Left cardiac atrium (tissue), 4 donors: ENCODE measurements around the gene PABPC1L. TPM values are rescaled to one million over a fixed set of nuclear protein-coding genes. Genes with fewer than 3 reads are reported as not detected.
A peak's percentile ranks its signal among the peaks of the same experiment; 100 is the strongest.
"Not testable (repeated sequence)": the region's sequence is repeated elsewhere in the genome, so short reads cannot be mapped to it uniquely, and the experiment has no call there.

ENCODE experiments used
- ATAC-seq, 2 donors: fragments of 200-7000 bp; cut with Tn5 transposase; one replicate each; pipeline ENCODE4 v1.9.1; 2020; ENCODE audit warnings: mild to moderate bottlenecking in 2 of 2, moderate library complexity in 2 of 2
- DNase-seq: peaks from one replicate; pipeline ENCODE4 v3.0.0-alpha.2; 2020
- intact Hi-C, 2 donors: fragments of 100-400 bp; cut with DNase I; formaldehyde crosslinking; loops; one replicate each; pipeline versions ENCODE4 v1.14.1 to v1.15.1; 2022 to 2023
- long read RNA-seq: library from polyadenylated mRNA; unstranded; transcript quantifications from one replicate; pipeline ENCODE4 v2.0.0, GENCODE V29; 2021
- total RNA-seq, 2 donors: library from RNA; stranded (reverse); fragmentation: NEBNext Ultra II Directional; extraction: Animal tissue kit (Norgen Biotek cat#: 25700); gene quantifications; one replicate each; pipeline ENCODE4 v1.2.1, GENCODE V29; 2021
- donor health status: DM: no; HTN: yes; CAD: no.
- donor health status: DM: no; HTN: yes; CAD: no; lungs with severe emphysema.
- donor health status: DM: yes; HTN: yes; CAD: no.
- donor health status: Dilated cardiomyopathy.

PABPC1L gene
- total RNA-seq, result 1 to 10 TPM; 5.6 to 6.3 TPM
- long read RNA-seq, partial matches to known transcripts, result 0 of 1 reads
- long read RNA-seq, other reads (novel, unspliced or antisense), result 0 of 1 reads

DNA sequence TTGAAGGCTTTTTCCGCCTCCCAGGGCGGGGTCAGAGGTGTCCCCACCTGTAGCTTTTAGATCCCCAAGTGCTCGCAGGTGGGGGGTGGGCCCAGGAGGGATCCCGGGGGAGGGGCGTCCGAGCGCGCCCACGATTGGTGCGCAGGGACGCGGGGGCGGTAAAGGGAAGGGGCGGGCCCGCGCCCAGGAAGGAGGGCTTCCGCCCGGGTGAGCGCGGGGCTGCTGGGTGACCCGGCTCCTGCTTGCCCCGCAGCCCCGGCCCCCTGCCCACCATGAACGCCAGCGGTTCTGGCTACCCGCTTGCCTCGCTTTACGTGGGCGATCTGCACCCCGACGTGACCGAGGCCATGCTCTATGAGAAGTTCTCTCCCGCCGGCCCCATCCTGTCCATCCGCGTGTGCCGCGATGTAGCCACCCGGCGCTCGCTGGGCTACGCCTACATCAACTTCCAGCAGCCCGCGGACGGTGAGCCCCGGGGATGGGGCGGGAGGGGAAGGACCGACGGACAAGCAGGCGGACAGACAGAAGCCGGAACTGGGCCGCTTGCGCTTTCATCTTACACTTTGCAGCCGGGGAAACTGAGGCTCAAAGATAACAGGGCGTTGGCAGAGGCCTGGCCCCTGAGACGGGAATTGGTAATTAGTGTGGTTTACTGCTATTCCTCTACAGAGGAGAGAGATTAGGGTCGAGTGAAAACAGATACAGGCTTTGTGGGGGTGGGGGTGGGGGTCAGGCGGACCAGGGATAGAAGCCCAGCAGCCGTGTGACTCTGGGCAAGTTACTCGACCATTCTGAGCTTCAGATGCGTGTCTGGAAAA, at the start of gene PABPC1L:
TSS of gene PABPC1L (plus strand) at position 189 of the 818 bp plus-strand sequence. CDS start at position 273, 84 bp downstream.
- DNase-seq (peak; percentile 76), ATAC-seq (peak; percentile 95 to 97)
- intact Hi-C loops, result no loop called here

DNA sequence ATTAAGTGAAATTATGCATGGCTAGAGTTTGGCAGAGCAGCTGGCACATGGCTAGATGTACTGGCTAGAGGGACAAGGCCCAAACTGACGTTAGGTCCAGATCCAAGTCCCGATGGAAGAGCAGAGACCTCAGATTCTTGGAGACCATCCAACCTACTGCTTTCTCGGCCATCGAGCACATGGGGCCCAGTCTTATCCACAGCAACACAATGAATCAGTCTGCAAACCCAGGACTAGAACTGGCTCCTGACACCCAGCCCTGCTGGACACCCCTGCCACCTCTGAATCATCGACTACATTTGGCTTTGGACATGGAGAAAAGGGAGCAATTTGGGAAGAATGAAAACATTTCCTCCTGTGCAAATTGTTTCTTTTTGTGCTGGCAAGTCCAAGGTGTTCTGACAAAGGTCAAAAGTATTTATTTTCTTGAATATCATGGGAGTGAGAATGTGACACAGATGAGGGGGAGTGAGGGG, 48.3 kb upstream of the PABPC1L start:
- peak; percentile 41 for DNase-seq
- peak; percentile 85 to 90 for ATAC-seq
- intact Hi-C loops, result loop anchor here in 1 of 2 donors (10.0 kb wide), 1 partner anchor 177 kb away; no protein-coding TSS in a partner anchor

DNA sequence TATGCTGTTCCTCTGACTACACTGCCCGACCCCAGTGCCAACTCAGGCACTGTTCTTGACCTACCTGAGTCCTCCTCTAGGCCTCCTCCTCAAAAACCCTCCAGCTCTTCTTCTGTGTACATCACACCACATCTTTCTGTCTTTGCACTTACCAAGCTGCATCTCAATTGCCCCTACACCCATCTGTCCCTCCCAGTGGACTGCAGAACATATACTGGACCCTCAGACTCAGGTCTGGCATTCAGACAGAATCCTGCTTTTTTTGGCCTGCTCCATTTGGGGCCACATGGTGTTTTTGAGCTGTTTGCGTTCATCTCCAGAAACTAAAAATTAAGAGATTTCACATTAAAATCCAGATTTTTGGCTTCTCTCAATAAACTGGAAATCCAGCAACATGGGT, 47.6 kb upstream of the PABPC1L start:
- DNase-seq (no peak), ATAC-seq (peak in 1 of 2 donors; percentile 22)
- intact Hi-C loops, result loop anchor here in 1 of 2 donors (10.0 kb wide), 1 partner anchor 177 kb away; no protein-coding TSS in a partner anchor

DNA sequence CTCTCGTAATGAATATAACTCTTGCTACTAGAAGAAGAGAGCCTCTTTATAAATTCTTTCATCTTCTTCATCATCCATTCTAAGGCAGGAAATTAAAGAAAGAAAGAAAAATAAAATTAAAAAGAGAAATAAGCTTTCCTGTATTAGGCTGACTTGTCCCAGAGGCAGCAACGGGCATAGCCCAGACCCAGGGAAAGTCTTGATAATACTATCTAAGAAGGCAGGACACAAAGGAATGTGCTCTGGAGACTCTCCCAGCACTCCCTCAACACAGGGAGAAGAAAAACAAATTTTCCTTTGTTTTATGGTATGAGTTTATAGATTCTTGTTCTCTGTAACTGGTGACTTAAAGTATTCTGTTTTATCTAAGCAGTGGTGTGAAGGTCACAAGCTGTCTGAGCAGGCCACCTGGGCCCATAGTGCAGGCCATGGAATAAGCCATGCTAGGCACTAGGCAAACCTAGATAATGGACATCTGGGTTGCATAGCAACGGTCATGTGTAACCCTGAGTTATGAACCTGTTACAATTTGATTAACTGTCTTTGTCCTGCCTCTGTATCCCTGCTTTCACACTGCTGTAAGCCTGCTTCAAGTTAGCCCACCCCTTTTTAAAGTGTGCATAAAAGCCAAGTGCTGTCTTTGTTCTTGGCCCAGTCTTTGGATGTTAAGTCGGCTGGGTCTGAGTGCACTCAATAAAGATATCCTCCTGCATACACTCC, 46.3 kb upstream of the PABPC1L start:
- not testable (repeated sequence) for ATAC-seq, DNase-seq
- intact Hi-C loops, result loop anchor here in 1 of 2 donors (10.0 kb wide), 1 partner anchor 179 kb away; no protein-coding TSS in a partner anchor

DNA sequence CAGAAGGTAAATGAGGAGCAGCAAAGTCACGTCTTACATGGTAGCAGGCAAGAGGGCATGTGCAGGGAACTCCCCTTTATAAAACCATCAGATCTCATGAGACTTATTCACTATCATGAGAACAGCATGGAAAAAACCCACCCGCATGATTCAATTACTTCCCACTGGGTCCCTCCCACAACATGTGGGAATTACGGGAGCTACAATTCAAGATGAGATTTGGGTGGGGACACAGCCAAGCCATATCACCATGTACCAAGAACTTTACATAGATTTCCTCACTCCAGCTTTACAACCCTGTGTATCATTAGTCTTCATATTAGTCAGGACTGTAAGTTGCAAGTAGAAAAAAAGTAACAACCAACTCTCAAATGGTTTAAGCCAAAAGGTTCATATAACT, 45.4 kb upstream of the PABPC1L start:
- DNase-seq, ATAC-seq: not testable (repeated sequence)
- intact Hi-C loops, result loop anchor here in 1 of 2 donors (10.0 kb wide), 1 partner anchor 180 kb away; no protein-coding TSS in a partner anchor

DNA sequence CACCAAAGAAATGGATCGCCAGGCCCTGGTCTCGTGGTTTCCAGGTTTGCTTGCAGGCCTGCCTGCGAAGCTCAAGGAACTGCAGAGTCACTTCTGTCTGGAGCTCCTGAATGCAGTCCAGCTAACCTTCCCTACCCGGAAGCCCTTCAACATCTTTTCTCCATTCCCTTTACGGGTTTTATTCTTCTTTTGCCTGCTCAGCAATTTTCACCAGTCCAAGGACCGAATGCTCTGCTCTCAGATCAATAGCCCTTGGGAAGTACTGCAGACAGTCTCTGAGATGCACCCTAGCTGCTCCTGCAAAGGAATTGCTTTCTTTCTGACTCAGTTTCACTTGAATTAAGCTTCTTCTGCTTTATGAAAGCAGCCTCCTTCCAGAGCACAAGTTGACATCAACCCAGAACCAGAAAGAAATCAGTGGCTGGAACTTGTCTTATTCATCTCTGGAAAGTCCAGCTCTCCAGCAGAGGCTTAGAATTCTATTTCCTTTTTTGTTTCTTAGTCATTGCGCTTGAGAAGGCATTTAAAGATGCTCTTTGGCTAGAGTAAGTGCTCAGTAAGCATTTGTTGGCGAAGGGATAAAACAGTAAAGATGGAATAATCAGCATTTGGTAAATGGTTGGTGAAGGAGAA, 43.0 kb upstream of the PABPC1L start:
- no peak for DNase-seq
- ATAC-seq, result no peak
- intact Hi-C loops, result loop anchor here (2.0 to 10.0 kb wide), 3 partner anchors 120 to 182 kb away; no protein-coding TSS in a partner anchor

DNA sequence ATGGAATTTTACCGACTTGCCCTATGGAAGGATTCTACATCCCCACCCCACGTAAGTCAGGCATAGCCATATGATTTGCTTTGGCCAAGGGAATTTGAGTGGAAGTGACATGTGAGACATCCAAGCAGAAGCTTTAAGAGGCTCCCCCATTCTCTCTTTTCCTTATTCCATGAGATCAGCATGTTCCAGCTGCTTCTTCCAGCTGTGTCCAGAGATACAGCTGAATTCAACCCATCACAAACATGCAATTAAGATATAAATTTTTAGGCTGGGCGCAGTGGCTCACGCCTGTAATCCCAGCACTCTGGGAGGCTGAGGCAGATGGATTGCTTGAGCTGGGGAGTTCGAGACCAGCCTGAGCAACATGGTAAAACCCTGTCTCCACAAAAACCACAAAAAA, 40.4 kb upstream of the PABPC1L start:
- DNase-seq (no peak), ATAC-seq (no peak)
- intact Hi-C loops, result loop anchor here (5.0 to 10.0 kb wide), 2 partner anchors 182 to 185 kb away; no protein-coding TSS in a partner anchor

DNA sequence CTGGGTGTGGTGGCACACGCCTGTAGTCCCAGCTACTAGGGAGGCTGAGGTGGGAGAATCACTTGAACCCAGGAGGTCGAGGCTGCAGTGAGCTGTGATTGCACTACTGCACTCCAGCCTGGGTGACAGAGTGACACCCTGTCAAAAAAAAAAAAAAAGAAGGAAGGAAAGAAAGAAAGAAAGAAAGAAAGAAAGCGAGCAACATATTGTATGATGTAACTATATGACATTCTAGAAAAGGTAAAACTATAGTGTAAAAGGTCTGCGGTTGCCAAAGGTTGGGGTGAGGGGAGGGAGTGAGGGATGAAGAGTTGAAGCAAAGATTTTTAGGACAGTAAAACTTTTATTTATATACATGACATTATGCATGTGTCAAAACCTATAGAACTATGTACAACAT, 27.5 kb upstream of the PABPC1L start:
- ATAC-seq, DNase-seq, intact Hi-C loops: not testable (repeated sequence)

DNA sequence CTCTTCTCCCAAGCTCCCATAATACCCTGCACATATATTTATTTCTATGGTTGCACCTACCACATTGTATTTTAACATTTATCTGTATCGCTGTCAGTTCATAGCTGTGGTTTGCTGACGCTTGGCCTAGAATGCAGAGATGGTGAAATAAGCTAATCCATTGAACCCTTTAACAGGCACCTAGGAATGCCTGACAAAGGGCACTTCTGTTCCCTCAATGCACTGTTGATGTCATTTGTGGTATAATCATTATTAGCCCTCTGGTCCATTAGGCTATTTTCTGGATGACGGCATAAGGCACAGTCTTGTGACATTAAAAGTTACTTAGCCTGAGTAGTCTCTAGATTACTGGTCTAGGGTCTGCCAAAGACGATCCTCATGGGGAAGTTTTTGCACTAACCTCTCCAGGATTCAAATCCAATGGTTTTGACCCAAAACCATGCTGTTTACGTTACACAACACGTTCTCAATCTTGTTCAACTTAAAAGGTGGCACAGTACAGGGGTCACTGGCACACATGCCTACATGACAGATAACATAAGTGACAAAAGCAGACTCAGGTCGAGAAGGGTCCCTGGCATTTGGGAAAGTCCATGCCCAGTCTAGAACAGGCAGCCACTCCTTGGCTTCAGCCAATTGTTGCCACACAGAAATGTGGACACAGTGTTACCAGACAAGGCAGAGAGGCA, 26.5 kb upstream of the PABPC1L start:
- ATAC-seq (no peak), DNase-seq (no peak)
- intact Hi-C loops, result no loop called here

DNA sequence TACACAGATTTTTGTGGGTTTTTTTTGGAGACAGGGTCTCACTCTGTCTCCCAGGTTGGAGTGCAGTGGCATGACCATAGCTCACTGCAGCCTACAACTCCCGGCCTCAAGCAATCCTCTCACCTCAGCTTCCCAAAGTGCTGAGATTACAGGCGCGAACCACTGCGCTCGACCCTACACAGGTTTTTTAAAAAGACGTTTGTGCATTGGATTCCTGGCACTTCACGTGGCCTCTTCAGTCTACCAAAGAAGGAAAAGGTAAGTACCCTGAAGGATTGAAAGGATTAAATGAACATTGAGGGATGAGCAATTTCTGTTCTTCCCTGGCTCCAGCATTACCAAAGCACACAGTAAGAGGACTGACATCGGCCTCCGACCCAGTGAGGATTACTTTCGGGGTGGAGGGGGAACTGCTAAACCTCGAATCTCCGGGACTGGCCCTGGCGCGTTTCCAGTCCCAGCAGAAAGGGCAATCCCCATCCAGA, 24.9 kb upstream of the PABPC1L start:
- intact Hi-C loops, result no loop called here
- peak in 1 of 2 donors; percentile 0 for ATAC-seq
- DNase-seq, result no peak

DNA sequence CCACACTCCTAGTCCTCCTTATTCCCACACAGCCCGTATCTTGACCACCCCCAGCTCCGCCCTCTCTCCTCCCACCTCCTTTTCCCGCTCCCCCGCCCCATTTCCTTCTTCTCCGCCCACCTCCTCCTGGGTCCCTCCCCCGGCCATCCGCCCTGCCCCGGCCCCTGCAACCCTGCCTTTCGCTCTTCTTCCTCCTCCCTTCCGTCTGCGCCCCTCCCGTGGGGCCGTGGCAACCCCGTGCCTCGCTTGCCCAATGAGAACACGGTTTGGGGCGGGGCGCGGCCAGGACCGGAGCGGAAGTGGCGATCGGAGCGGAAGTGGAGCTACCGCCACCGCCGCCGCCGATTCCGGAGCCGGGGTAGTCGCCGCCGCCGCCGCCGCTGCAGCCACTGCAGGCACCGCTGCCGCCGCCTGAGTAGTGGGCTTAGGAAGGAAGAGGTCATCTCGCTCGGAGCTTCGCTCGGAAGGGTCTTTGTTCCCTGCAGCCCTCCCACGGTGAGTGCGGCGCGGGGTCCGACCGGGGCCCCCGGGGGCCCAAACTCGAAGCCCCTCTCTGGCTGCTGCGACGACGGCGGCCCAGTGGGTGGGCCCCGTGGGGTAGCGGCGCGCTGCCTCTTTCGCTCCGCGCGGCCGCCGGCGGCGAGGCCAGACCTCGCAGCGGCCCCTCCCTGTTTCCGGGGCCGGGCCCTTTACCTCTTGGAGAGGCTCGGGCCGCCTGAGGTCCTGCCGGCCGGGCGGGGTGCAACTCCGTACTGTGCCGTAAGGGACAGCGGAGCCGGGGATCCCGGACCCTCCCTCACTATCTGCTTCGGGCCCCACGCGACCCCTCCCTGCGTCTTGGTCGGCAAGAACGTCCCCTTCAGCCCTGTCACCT, 24.2 kb upstream of the PABPC1L start, which contains the start of gene YWHAB:
TSS of gene YWHAB (plus strand) at position 314 of the 874 bp plus-strand sequence. CDS start 15,829 bp downstream, outside the sequence.
- intact Hi-C loops, result no loop called here
- ATAC-seq (peak; percentile 99), DNase-seq (peak; percentile 99)

DNA sequence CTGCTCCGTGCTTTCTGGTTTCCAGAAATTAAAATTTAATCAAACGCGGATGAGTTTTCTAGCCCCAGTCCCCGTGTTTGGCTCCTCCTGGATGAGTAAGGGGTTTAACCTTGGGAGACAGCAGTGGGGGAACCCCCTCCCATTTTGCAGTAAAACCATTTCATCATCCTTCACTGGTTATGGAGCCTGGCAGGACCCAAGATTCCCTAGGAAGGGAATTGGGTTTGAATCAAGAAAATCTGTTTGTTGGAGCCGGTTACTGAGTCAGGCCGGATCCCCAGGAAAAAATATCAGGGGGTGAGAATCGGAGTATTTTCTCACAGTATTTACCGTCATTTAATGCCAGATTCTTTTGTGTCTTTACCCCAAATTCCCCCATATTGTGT, 23.6 kb upstream of the PABPC1L start:
- ATAC-seq (no peak), DNase-seq (no peak)
- intact Hi-C loops, result no loop called here

DNA sequence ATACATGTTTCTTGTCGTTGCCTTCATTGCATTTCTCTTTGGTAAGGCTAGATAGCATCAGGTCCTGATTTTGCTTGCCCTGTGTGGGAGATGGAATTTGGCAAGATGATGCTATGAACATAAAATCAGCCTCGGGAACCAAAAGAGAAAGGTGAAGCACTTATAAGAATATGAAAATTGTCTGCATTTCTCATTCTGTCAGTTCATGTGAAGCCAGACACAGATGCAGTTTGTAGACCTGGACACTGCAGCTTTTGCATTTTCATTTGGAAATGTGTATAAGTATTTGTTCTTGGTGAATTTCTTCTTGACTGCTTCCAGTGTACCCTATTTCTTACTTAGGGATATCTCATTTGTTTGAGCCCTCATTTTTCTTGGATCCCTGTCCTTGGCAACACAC, 23.0 kb upstream of the PABPC1L start:
- ATAC-seq (no peak), DNase-seq (no peak)
- intact Hi-C loops, result no loop called here

DNA sequence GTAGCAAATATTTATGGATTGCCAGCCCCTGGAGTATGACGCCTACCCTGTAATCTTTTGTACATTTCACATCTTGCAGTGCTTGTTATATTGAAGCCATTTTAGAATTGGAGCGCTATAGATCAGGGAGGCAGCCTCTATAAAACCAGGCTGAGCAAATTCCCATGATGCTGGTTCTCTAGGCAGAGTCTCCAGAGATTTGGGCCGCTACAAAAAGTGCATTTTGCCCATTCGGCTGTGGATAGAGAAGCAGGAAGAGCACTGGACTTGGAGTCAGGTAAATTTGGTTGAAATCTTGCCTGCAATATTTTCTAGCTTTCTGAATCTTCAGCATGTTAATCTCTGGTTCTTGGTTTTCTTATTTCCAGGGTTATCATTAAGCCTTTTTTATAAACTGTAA, 22.4 kb upstream of the PABPC1L start:
- intact Hi-C loops, result no loop called here
- ATAC-seq (no peak), DNase-seq (no peak)

DNA sequence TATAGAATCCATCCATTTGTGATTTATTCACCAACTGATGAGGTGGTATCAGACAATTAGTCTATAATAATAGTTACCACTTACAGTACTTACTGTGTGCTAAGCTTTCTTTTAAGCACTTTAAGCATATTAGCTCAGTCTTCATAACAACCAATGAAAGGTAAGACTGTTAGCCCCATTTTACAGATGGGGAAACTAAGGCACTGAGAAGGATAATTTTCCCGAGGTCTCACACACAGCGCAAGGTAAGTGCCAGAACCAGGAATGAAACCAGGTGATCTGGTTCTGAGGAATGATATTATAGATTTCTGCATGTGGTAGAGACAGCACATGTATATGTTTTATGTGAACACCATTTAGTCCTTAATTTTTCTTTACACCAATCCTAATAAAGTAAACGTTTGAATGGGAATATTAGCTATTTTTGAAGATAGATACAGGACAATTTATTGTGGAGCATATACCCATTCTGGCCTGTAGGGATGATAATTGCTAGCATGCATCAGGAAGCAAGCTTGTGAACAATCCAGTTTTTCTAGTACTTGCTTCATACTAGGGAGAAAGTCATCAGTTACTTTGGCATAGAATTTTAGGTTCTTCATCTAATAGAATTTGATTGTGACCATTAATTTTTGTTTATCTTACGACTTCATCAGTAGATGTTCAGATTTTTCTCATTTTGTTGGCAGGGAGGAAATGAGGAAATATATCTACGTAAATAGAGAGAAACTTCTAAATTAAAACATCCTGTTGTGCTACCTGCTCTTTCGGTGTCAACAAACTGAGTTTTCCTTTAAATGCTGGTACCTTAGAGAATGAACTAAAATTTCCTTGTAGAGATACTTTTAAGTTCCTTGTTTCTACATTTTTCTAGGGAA, 21.4 kb upstream of the PABPC1L start:
- no peak for ATAC-seq
- intact Hi-C loops, result no loop called here
- no peak for DNase-seq

DNA sequence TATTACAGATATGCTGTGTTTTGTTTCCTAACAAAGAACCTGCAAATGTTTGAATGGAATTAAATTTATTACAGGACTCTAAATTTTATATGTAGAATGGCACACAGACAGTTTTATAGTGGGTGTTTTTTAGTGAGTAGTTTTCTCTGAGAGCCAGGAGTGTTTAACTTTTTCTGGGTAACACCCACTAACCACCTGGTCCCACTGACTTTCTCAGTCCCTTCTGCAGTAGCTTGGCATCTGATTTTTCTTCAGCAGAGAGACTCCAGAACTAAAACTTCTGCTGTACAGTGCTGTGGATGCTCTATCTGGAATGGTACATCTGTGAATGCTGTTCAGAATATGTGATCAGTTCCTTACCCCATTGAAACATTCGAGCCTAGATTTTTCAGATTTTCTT, 18.0 kb upstream of the PABPC1L start:
- intact Hi-C loops, result no loop called here
- no peak for DNase-seq
- no peak for ATAC-seq
